ENCODE data around the gene SCD. TPM values are rescaled to one million over a fixed set of nuclear protein-coding genes. Genes with fewer than 3 reads are reported as not detected.

SCD gene
- polyA plus RNA-seq, 2 donors: 57.6 to 73.1 TPM

GRCh38 chr10:100319707-100320402 lies 27.2 kb upstream of the SCD start:
- Histone ChIP-seq H3K9me3 (ENCODE audit: control insufficient read depth in 2 of 2, insufficient read depth in 1 of 2, low read depth in 1 of 2, low read length in 1 of 2) (no peaks in the 10 kb centered on the region), H3K4me1 (ENCODE audit: control insufficient read depth in 2 of 2, insufficient read depth in 2 of 2, low read length in 1 of 2) (no peaks in the 10 kb centered on the region), H3K27ac (ENCODE audit: low read depth in 2 of 2, low read length in 1 of 2) (no peak overlapping the region), H3K4me3 (ENCODE audit: low read depth in 1 of 2, low read length in 2 of 2) (no peak overlapping the region), H3K36me3 (ENCODE audit: control insufficient read depth in 2 of 2, insufficient read depth in 2 of 2, low read length in 1 of 2) (no peaks in the 10 kb centered on the region), H3K27me3 (ENCODE audit: control insufficient read depth in 1 of 2, insufficient read depth in 2 of 2, low read length in 2 of 2) (no peaks in the 10 kb centered on the region)
- 38 to 46% methylated on average over 1 of the region's 1 CpG for WGBS, 2 donors

DNA sequence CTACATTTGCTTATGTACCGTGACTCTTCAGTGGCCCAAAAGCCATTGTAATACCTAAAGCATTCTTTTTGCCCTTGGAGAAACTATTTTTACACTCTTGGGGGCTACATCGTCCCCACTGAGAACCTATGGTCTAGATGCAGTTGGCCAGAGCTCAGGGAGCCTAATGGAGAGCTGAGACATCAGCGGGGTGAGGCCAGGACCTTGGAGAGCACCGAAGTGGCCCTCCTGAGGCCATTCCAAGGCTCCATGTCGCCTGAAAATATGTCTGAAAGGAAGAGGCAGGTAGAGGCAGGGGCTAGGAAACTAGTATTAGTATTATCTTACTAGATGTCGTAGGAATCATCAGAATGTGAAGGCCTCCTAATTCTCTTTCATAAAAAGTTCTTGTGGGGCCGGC lies 21.9 kb upstream of the SCD start:
- Histone ChIP-seq H3K36me3 (ENCODE audit: control insufficient read depth in 2 of 2, insufficient read depth in 2 of 2, low read length in 1 of 2) (no peaks in the 10 kb centered on the region), H3K27ac (ENCODE audit: low read depth in 2 of 2, low read length in 1 of 2) (no peak overlapping the region), H3K4me1 (ENCODE audit: control insufficient read depth in 2 of 2, insufficient read depth in 2 of 2, low read length in 1 of 2) (no peaks in the 10 kb centered on the region), H3K9me3 (ENCODE audit: control insufficient read depth in 2 of 2, insufficient read depth in 1 of 2, low read depth in 1 of 2, low read length in 1 of 2) (no peaks in the 10 kb centered on the region), H3K27me3 (ENCODE audit: control insufficient read depth in 1 of 2, insufficient read depth in 2 of 2, low read length in 2 of 2) (no peaks in the 10 kb centered on the region), H3K4me3 (ENCODE audit: low read depth in 1 of 2, low read length in 2 of 2) (no peak overlapping the region)
- WGBS, 2 donors: 50 to 57% methylated on average over 7 of the region's 7 CpGs

DNA sequence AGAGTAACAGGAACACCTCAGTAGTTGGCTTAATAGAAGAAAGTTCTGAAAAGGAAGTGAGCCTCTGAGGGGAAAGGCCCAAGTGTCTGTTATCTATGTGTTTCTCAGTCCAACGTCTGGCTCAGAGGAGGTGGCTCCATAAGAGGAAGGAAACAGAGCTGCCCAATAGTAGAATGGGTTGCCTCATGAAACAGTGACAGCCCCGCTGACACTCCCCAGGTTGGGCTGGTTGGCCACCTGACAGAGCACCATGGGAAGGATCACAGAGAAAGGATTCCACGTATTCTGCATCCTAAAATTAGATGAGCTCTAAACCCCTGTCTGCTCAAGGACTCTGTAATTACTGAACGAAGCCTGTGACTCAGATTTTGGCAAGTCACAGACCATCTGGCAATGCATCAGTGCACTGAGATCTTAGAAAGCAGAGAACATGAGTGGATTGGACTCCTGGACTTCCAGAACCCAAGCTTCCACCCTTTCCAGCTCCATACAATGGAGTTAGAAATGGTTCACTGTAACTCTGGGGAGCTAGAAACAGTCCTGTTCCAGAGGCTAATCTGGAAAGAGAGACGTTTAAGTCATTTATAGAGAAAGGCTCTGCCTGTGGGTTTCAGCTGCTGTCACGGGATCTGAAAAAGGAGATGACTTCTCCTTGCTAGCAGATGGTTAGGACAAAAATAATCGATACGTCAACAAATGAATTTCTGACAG lies 19.9 kb upstream of the SCD start:
- no peak overlapping the region for H3K27ac ChIP-seq (ENCODE audit: low read depth in 2 of 2, low read length in 1 of 2)
- H3K27me3 ChIP-seq (ENCODE audit: control insufficient read depth in 1 of 2, insufficient read depth in 2 of 2, low read length in 2 of 2): no peaks in the 10 kb centered on the region
- H3K4me3 ChIP-seq (ENCODE audit: low read depth in 1 of 2, low read length in 2 of 2): no peak overlapping the region
- no peaks in the 10 kb centered on the region for H3K4me1 ChIP-seq (ENCODE audit: control insufficient read depth in 2 of 2, insufficient read depth in 2 of 2, low read length in 1 of 2)
- 32 to 39% methylated on average over 8 of the region's 8 CpGs for WGBS, 2 donors
- H3K36me3 ChIP-seq (ENCODE audit: control insufficient read depth in 2 of 2, insufficient read depth in 2 of 2, low read length in 1 of 2): no peaks in the 10 kb centered on the region
- no peaks in the 10 kb centered on the region for H3K9me3 ChIP-seq (ENCODE audit: control insufficient read depth in 2 of 2, insufficient read depth in 1 of 2, low read depth in 1 of 2, low read length in 1 of 2)

DNA sequence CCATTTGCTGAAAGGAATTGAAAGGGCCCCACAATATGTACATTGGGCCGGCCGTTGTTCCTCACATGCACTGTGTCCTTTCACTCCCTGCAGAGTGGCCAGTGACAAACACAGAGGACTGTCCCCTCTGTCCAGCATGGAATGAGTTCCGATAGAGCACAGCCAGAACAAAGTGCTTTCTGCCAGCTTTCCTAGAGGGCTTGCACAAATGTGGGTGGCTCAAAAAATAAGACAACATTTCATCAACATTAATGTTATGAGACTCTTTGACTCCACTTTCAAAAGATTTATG lies 19.4 kb upstream of the SCD start:
- Histone ChIP-seq H3K4me3 (ENCODE audit: low read depth in 1 of 2, low read length in 2 of 2) (no peak overlapping the region), H3K27me3 (ENCODE audit: control insufficient read depth in 1 of 2, insufficient read depth in 2 of 2, low read length in 2 of 2) (no peaks in the 10 kb centered on the region), H3K4me1 (ENCODE audit: control insufficient read depth in 2 of 2, insufficient read depth in 2 of 2, low read length in 1 of 2) (no peaks in the 10 kb centered on the region), H3K9me3 (ENCODE audit: control insufficient read depth in 2 of 2, insufficient read depth in 1 of 2, low read depth in 1 of 2, low read length in 1 of 2) (no peaks in the 10 kb centered on the region), H3K27ac (ENCODE audit: low read depth in 2 of 2, low read length in 1 of 2) (no peak overlapping the region), H3K36me3 (ENCODE audit: control insufficient read depth in 2 of 2, insufficient read depth in 2 of 2, low read length in 1 of 2) (no peaks in the 10 kb centered on the region)
- 61 to 66% methylated on average over 3 of the region's 3 CpGs for WGBS, 2 donors

GRCh38 chr10:100328198-100328597 lies 18.8 kb upstream of the SCD start:
- Histone ChIP-seq H3K27ac (ENCODE audit: low read depth in 2 of 2, low read length in 1 of 2) (no peak overlapping the region), H3K4me3 (ENCODE audit: low read depth in 1 of 2, low read length in 2 of 2) (no peak overlapping the region), H3K4me1 (ENCODE audit: control insufficient read depth in 2 of 2, insufficient read depth in 2 of 2, low read length in 1 of 2) (no peaks in the 10 kb centered on the region), H3K9me3 (ENCODE audit: control insufficient read depth in 2 of 2, insufficient read depth in 1 of 2, low read depth in 1 of 2, low read length in 1 of 2) (no peaks in the 10 kb centered on the region), H3K36me3 (ENCODE audit: control insufficient read depth in 2 of 2, insufficient read depth in 2 of 2, low read length in 1 of 2) (no peaks in the 10 kb centered on the region), H3K27me3 (ENCODE audit: control insufficient read depth in 1 of 2, insufficient read depth in 2 of 2, low read length in 2 of 2) (no peaks in the 10 kb centered on the region)
- 59 to 65% methylated on average over 5 of the region's 5 CpGs for WGBS, 2 donors

- WGBS, 2 donors: 40 to 56% methylated on average over 5 of the region's 5 CpGs
- Histone ChIP-seq H3K27me3 (ENCODE audit: control insufficient read depth in 1 of 2, insufficient read depth in 2 of 2, low read length in 2 of 2) (no peaks in the 10 kb centered on the region), H3K4me1 (ENCODE audit: control insufficient read depth in 2 of 2, insufficient read depth in 2 of 2, low read length in 1 of 2) (no peaks in the 10 kb centered on the region)
Measured at GRCh38 chr10:100330079-100330478, 17.0 kb upstream of the SCD start, which contains the start of gene PKD2L1. Gene PKD2L1 (minus strand): TSS chr10:100330228. CDS start chr10:100330103, 125 bp downstream.

DNA sequence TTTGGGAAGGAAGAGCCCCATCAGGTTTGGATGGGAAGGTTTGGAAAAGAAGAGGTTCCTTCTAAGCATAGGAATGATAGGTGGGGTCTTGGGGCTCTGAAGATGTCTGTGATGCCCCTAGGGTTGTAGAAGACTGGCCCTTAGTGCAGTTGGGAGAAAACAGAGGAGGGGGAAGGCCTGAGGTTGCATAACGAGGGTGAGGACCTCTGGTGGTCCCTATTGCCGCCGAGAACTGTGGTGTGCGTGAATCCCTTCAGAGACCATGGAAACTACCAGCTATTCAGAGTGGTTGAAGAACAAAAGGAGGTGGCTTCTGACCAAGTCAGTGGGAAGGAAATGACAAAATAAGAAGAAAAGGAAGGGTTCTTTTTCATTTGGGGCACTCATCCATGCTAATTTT lies 13.9 kb upstream of the SCD start:
- Histone ChIP-seq H3K36me3 (ENCODE audit: control insufficient read depth in 2 of 2, insufficient read depth in 2 of 2, low read length in 1 of 2) (no peaks in the 10 kb centered on the region), H3K4me1 (ENCODE audit: control insufficient read depth in 2 of 2, insufficient read depth in 2 of 2, low read length in 1 of 2) (no peaks in the 10 kb centered on the region), H3K27ac (ENCODE audit: low read depth in 2 of 2, low read length in 1 of 2) (no peak overlapping the region), H3K27me3 (ENCODE audit: control insufficient read depth in 1 of 2, insufficient read depth in 2 of 2, low read length in 2 of 2) (no peaks in the 10 kb centered on the region), H3K4me3 (ENCODE audit: low read depth in 1 of 2, low read length in 2 of 2) (no peak overlapping the region), H3K9me3 (ENCODE audit: control insufficient read depth in 2 of 2, insufficient read depth in 1 of 2, low read depth in 1 of 2, low read length in 1 of 2) (no peaks in the 10 kb centered on the region)
- WGBS, 2 donors: 60% methylated on average over 4 of the region's 4 CpGs

More at GRCh38 chr10:100330079-100330478, 17.0 kb upstream of the SCD start, which contains the start of gene PKD2L1:
- Histone ChIP-seq H3K27ac (ENCODE audit: low read depth in 2 of 2, low read length in 1 of 2) (no peak within 1 kb of the TSS), H3K4me3 (ENCODE audit: low read depth in 1 of 2, low read length in 2 of 2) (no peak within 1 kb of the TSS), H3K9me3 (ENCODE audit: control insufficient read depth in 2 of 2, insufficient read depth in 1 of 2, low read depth in 1 of 2, low read length in 1 of 2) (no peaks in the 10 kb centered on the region), H3K36me3 (ENCODE audit: control insufficient read depth in 2 of 2, insufficient read depth in 2 of 2, low read length in 1 of 2) (no peaks in the 10 kb centered on the region)

GRCh38 chr10:100333661-100334440 lies 13.2 kb upstream of the SCD start:
- WGBS, 2 donors: 76 to 77% methylated on average over 2 of the region's 2 CpGs
- H3K4me1 ChIP-seq (ENCODE audit: control insufficient read depth in 2 of 2, insufficient read depth in 2 of 2, low read length in 1 of 2): no peaks in the 10 kb centered on the region
- no peak overlapping the region for H3K27ac ChIP-seq (ENCODE audit: low read depth in 2 of 2, low read length in 1 of 2)
- H3K27me3 ChIP-seq (ENCODE audit: control insufficient read depth in 1 of 2, insufficient read depth in 2 of 2, low read length in 2 of 2): no peaks in the 10 kb centered on the region
- no peaks in the 10 kb centered on the region for H3K36me3 ChIP-seq (ENCODE audit: control insufficient read depth in 2 of 2, insufficient read depth in 2 of 2, low read length in 1 of 2)
- no peak overlapping the region for H3K4me3 ChIP-seq (ENCODE audit: low read depth in 1 of 2, low read length in 2 of 2)
- H3K9me3 ChIP-seq (ENCODE audit: control insufficient read depth in 2 of 2, insufficient read depth in 1 of 2, low read depth in 1 of 2, low read length in 1 of 2): no peaks in the 10 kb centered on the region

DNA sequence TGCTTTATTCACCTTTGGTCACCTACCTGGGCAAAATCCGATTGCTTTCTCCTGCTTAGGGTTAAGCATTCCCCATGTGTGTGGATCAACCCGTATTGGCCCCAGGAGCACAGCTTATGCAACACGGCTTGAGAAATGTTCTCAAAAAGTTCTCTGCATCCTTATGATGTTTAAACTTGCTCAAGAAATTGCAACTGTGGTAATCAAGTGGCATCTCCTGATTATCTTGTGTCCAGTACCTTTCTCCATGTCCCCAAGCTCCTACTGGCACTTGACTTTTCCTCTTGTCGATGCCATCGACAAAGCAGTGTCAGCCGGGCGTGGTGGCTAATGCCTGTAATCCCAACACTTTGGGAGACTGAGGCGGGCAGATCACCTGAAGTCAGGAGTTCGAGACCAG lies 12.3 kb upstream of the SCD start:
- Histone ChIP-seq H3K4me1 (ENCODE audit: control insufficient read depth in 2 of 2, insufficient read depth in 2 of 2, low read length in 1 of 2) (no peaks in the 10 kb centered on the region), H3K9me3 (ENCODE audit: control insufficient read depth in 2 of 2, insufficient read depth in 1 of 2, low read depth in 1 of 2, low read length in 1 of 2) (no peaks in the 10 kb centered on the region), H3K27ac (ENCODE audit: low read depth in 2 of 2, low read length in 1 of 2) (no peak overlapping the region), H3K27me3 (ENCODE audit: control insufficient read depth in 1 of 2, insufficient read depth in 2 of 2, low read length in 2 of 2) (no peaks in the 10 kb centered on the region), H3K4me3 (ENCODE audit: low read depth in 1 of 2, low read length in 2 of 2) (no peak overlapping the region), H3K36me3 (ENCODE audit: control insufficient read depth in 2 of 2, insufficient read depth in 2 of 2, low read length in 1 of 2) (no peaks in the 10 kb centered on the region)
- WGBS, 2 donors: 83 to 84% methylated on average over 9 of the region's 9 CpGs

All from esophagus (tissue), 2 donors.